Stimulated activated CD4-positive, alpha-beta T cell treated with anti-CD3 and anti-CD28 coated beads, Interleukin-1b, Interleukin-23, amount 100 ng/mL, for 4 hours (primary cell): ENCODE data around the gene STXBP3.

Experiments
- DNase-seq, 2 donors: peaks; one replicate each; pipeline ENCODE4 v3.0.0-alpha.2; 2020; ENCODE audit warnings: low read depth in 2 of 2

The STXBP3 gene

GRCh38 chr1:108842525-108843181 is 96.2 kb downstream of the STXBP3 start:
- no peak for DNase-seq

- no peak for DNase-seq
Measured at GRCh38 chr1:108843390-108844137, 97.1 kb downstream of the STXBP3 start.

- no peak for DNase-seq
Measured at GRCh38 chr1:108845446-108845845, 99.0 kb downstream of the STXBP3 start.

GRCh38 chr1:108845991-108846390 is 99.5 kb downstream of the STXBP3 start:
- DNase-seq = no peak

GRCh38 chr1:108847494-108847893 is 101.0 kb downstream of the STXBP3 start:
- no peak for DNase-seq

GRCh38 chr1:108848806-108849205 is 102.3 kb downstream of the STXBP3 start:
- no peak for DNase-seq

- DNase-seq = no peak
Measured at GRCh38 chr1:108850929-108851328, 104.5 kb downstream of the STXBP3 start.

- no peak for DNase-seq
Measured at GRCh38 chr1:108851567-108851966, 105.1 kb downstream of the STXBP3 start.

- no peak for DNase-seq
Measured at GRCh38 chr1:108852221-108852975, 105.9 kb downstream of the STXBP3 start.

GRCh38 chr1:108854221-108855019 is 107.9 kb downstream of the STXBP3 start:
- no peak for DNase-seq

GRCh38 chr1:108856994-108857393 is 110.5 kb downstream of the STXBP3 start, which contains the start of gene AKNAD1:
TSS of gene AKNAD1 (minus strand) at chr1:108857094. CDS start at chr1:108852664, 4,430 bp downstream.
- no peak for DNase-seq

- DNase-seq = no peak
Measured at GRCh38 chr1:108858230-108858950, 111.9 kb downstream of the STXBP3 start.
